Measurements from ENCODE around the gene CDR2.

The CDR2 gene

DNA sequence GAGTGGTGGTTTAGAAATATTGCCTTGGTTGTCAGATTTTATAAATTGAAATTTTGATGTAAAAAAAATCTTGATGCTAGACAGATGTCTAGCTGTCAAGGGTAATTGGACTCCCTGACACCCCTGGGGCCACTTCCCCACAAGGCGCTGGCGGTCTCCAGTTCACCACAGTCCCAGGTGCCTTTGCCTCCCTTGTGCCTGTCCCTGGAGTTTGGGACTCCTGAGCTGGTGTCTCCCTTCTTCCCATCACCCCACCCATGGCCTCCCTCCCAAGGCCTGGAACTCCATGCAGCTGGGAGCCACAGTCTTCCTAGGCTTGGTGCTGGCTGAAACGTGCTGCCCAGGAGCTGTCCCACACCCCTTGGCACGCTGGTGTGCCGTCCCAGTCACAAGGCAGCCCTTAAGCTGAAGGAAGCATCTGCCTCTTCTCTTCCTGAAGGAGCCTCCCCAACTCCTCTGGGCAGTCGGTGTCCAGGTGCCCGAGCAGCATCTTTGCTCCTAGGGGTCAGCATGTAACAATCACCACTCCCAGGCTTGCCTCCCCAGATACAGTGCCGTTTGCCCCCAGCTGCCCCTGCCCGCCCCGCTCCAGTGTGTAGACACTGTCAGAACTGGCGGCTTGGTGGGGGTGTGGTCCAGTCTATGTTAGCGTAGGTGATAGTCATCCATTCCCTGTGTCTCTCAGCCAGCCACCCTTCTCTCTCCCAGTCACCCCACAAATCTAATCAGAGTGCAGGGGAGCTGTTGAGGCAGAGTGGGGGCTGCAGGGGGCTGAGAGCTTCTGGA, 51.1 kb downstream of the CDR2 start:
- no peak for DNase-seq

DNA sequence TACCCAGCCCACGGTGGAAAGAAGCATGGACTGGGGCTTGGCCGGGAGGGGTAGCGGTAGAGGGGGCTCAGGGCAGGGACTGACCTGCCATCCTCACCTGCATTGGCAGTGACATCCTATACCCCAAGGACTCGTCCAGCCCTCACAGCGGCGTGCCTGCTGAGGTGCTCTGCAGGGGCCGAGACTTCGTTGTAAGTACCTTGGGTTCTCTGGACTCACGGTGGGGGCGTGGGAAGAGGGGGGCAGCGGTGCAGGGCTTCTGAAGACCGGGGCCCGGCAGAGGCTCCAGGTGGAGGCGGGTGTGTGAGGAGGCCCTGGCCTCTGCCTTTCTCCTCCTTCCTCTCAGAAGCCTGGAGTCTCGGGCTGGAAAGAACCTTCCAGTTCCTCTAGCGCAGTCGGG, 51.7 kb downstream of the CDR2 start:
- DNase-seq: no peak

DNA sequence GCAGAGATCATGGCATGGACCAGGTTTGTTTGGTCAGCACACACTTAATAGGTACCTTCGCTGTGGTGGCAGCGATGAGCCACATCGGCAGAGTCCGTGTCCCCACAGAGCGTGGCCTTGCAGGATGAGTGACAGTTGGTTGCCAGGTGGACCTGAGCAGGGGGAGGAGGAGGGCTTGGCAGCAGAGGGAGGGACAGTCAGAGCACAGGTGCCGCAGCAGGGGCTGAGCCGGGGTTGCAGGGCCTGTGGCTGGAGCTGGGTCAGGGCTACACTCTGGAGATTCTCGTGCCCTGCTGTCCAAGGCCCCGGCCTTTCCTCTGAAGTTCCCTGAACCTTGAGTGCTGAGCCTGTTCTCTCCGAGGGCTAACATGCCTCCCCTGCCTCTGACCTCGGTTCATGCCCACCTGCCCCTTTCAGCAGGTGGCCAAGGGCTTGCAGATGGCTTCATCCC, 52.4 kb downstream of the CDR2 start:
- no peak for DNase-seq

DNA sequence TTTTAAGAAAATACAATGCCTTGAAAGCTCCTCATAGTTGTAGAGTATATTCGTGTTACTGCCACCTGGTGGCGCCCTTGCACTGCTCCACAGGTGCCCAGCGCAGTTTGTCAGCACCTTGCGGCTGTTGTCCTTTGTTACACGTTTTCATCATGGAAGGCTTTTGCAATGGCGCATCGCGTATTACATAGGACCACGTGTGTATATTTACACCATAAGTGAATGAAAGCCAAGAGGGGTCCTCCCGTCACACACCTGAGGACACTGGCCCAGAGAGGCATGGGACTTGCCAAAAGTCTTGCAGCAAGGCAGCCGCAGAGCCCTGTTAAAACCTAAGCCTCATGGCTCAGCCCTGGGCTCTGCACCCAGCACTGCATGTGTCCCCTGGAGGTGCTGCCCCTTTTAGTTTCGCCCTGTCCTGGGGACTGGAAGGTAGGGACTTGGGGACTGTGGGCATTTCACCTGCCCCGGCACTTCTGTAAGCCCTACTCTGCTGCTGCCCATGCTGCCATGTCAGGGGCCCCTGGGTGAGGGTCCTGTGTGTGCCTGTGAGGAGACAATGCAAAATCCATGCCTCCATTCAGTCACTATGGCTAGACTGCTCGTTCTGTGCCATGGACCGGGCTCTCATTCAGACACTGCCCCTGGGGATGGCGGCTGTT, 52.9 kb downstream of the CDR2 start:
- DNase-seq: no peak

DNA sequence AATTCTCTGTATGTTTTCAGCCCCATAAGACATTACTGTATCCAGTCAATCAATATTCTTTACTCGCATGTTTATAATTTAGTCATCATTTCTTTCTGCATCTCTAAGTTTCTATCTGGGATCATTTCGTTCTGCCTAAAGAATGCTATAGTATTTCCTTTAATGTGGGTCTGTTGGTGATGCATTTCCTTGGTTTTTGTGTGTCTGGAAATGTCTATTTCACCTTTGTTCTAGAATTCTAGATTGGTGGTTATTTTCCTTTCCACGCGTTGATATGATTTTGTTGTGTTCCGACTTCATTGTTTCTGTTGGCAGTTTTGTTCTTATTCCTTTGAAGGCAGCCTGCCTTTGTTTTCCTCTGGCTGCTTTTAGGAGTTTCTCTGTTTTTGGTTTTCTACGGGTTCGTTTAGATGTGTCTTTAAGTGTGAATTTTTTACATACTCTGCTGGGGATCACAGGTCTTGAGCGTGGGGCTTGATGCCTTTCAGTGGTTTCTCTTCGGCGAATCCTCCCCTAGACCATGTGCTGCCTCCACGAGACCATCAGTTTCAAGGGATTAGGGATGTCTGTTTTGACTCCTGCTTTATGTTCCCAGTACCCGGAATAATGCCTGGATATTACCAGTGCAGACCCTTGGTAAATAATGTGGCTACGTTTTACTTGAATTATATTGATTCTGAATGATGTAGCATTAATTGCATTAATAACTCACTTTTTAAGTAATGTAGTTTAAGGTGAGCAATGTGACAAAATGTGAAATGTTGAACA, 53.7 kb downstream of the CDR2 start:
- no peak for DNase-seq

DNA sequence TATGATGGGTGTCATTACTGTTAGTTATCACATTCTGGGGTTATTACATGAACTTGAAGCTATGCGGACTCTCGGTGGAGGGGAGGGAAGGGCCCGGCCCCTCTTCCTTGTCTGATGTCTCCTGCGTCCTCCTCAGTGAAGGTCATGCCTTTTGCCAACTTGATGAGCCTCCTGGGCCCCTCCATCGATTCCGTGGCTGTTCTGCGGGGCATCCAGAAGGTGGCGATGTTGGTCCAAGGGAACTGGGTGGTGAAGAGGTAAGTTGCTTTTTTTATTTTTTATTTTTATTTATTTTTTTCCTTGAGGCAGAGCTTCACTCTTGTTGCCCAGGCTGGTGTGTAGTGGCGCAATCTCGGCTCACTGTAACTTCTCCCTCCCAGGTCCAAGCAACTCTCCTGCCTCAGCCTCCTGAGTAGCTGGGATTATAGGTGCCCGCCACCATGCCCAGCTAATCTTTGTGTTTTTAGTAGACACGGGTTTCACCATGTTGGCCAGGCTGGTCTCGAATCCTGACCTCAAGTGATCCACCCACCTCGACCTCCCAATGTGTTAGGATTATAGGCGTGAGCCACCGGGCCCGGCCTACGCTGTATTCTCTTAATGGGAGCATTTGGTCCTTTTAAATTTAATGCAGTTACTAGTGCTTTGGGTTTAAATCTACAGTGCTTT, 55.6 kb downstream of the CDR2 start:
- no peak for DNase-seq

DNA sequence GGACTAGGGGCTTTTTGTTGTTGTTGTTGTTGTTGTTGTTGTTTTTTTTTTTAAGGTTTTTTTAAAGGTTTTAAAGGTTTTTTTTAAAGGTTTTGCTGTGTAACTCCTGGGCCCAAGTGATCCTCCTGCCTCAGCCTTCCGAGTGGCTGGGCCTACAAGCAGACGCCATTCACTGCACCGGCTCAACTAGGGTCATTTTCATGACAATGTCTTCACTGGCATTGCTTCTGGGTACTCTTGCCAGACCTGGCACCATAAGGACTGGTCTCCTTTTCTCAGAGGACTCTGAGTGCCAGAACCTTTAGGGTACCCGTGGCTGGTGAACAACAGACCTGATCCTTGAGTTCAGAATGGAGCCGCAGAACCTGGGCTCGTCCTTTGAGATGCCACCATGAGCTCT, 56.8 kb downstream of the CDR2 start:
- DNase-seq: no peak

DNA sequence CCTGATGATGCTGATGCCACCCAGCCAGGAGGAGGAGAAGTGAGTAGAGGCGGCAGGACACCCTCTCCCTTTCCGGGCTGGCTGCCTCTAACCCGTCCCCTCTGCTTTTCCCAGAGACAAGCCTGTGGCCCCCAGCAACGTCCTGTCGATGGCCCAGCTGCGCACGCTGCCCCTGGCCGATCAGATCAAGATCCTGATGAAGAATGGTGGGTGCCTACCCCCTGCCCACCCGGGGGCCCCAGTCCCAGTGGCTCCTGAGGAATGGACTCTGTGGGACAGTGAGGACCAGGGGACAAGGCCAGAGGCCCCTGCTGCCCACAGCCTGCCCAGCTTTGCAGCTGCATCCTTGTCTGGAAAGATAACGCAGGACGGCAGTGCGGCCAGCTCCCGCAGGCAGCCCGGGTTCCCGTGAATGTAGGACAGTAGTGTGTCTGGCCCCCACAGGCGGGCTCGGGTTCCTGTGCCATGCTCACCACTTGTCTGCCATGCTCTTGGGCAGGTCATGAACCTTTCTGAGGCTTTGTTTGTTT, 57.4 kb downstream of the CDR2 start:
- DNase-seq: no peak

DNA sequence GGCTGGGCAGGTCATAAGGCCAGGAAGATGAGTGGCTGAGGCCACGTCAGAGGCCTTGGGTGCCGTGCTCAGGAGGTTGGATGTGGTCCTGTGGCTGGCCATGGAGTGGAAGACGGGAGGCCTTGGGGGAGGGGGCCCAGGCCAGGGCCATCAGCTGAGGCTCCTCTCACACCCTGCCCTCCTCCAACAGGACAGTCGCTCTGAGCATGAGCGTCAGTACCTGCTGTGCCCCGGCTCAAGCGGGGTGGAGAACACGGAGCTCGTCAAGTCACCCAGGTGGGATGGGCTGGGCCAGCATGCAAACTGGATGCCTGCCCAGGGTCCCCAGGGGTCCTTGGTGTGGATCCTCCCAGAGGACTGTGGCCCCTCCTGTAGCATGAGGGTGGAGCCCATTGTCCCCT, 58.0 kb downstream of the CDR2 start:
- no peak for DNase-seq

DNA sequence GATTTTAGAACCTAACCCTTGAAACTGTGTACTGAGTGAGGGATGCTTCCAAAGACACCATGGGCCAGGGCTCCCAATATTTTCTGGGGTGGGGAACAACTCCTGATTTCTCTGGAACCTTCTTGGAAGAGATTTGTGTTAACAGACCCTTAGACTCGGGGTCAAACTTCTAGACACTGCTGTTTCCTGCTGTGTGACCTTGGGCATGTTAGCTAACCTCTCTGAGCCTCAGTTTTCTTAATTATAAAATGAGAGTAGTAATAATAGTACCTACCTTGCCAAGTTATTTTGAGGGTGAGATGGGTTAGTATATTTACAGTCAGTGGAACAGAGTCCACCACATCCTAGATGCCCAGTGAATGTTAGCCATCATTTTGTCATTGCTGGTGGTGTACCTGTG, 58.4 kb downstream of the CDR2 start:
- no peak for DNase-seq

DNA sequence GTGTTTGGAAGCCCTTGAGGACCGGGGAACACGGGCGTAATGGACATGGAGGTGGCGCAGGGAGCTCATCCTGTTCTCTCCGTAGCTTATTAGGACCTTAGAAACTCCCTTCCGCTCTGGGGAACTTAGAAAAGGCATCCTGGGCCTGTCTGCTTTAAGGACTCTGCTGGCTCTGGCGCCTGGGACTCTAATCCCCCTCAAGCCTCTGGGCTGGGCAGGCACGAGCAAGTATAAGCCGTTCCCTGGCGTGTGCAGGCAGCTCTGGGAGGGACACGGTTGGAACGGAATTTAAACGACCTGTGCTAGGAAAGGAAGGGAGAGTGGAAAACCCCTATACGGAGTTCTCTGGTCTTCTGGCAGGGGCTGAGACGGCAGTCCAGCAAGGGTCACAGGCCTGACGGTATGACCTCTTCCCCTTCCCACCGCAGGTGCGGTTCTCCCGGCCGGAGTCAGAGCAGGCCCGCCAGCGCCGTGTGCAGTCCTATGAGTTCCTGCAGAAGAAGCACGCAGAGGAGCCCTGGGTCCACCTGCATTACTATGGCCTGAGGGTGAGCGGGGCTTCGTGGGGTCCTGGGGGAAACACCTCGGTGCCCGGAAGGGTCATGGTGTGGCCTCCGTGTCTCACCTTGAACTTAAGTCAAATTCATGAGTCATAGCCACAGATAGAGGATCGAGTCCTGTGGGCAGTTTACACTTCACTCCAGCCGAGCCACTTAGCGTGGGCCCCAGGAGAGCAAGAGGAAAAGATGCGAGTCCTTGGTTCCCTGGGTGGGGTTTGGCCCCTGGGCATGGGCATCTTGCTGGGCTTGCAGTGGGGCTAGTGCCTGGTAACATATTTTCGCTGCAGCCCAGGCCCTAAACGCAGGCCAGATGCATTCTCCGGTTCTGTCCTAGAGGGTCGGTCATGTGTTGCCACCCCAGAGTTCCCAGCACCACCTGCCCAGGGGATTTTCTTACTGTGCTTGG, 59.5 kb downstream of the CDR2 start:
- DNase-seq: no peak

DNA sequence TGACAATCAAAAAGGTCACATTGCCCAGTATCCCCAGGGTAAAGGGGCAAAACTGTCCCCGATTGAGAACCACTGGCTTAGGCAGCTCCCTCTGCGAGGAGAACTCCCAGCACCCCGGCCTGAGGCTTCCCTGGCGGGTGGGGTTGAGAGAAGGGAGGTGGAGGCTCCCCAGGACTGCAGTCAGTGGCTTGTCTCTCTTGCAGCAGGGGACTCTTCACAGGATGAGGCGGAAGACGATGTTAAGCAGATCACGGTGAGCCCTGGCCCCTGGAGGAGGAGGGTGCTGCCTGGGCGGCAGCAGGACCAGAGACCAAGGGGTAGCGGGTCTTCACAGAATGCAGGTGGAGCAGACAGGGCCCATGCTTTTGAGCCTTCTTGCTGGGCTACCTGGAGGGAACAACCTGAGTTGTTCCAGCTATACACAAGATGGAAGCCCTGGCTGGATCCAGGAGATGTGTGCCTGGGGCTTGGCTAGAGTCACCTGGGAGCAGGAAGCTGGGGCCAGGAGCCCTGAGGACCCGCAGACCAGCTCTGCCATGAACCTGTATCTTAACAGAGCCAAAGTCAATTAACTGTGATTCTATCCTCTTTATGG, 60.4 kb downstream of the CDR2 start:
- DNase-seq: no peak

DNA sequence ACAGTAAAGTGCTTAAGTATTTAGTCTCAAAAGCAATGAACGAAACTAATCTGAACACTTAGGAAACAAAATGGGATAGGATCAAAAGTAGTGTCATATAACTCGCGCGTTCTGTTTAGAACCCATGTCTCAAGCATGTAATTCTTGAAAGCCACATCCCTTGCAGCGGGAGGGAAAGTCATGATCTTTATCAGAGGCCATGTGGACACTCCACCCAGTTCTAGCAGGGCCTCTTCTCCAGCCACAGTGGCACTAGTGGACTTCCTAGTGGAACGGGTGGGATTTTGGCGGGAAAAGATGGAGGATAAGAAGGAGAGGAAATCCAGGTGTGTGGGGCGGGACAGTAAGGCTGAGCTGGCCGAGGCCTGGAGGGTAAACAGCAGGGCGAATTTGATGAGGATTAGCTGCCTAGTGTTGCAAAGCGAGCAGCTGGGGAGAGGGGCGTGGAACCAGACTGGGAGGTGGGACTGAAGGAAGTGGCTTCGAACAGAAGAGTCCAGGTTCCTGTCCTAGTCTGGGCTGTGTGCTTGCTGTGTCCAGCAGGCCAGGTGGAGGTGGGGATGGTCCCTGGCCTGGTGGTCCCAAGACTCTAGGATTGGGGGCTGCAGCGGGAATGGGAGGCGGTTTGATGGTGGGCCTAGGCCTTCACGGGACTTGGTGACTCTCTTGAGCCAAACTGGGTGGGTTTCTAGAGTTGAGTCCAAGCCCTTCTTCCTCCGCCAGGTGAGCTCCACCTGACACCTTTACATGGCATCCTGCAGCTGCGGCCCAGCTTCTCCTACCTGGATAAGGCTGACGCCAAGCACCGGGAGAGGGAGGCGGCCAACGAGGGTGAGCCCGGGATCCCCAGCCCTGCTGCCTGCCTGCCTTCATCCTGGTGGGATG, 61.3 kb downstream of the CDR2 start:
- no peak for DNase-seq

DNA sequence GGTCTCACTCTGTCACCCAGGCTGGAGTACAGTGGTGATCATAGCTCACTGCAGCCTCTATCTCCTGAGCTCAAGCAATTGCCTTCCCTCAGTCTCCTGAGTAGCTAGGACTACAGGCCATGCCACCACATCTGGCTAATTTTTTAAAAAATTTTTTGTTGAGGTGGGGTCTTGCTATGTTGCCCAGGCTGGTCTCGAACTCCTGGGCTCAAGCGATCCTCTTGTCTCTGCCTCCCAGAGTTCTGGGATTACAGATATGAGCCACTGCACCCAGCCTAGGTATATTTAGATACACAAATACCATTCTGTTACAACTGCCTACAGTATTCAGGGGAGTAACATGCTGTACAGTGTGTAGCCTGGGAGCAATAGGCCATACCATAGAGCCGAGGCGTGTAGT, 62.9 kb downstream of the CDR2 start:
- no peak for DNase-seq

DNA sequence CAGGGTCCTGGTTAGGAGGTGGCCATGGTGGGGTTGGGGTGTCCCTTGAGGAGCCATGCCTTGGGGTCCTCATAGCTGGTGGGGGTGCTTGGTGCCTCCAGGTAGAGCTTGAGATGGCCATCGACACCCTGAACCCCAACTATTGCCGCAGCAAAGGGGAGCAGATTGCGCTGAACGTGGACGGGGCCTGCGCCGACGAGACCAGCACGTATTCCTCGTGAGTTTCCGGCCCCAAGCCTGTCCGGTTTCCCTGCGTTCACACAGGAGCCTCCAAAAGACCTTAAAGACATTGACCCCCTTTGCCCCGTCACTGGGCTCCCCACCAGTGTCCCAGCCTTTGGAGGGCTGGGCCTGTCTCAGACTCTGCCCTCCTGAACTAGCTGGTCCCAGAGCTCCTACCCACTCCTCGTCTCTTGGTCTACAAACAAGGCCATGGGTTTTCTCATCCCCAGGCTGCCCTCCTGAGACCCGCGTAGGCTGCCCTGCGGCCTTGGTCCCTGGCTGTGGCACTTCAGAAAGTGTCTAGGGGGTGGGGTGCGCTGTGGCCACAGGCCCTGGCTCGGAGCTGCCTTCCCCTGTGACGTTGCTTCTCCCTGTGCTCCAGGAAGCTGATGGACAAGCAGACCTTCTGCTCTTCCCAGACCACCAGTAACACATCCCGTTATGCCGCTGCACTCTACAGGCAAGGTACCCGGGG, 65.4 kb downstream of the CDR2 start:
- DNase-seq: no peak

DNA sequence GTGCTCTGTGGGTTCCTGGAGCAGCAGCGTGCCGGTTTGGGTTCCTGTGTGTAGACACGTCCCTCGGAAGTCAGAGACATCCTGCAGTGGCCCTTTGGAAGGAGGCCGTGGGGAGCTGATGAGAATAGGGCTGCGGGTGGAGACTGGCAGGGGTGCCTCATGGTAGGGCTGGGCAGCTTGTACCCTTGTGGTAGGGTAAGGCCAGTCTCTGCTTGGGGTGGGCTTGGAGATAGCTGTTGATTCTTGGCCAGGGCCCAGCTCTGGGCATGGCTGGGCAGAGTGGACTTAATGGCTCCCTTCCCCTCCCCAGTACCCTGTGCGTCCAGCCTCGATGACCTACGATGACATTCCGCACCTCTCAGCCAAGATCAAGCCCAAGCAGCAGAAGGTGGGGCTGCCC, 66.6 kb downstream of the CDR2 start:
- no peak for DNase-seq

DNA sequence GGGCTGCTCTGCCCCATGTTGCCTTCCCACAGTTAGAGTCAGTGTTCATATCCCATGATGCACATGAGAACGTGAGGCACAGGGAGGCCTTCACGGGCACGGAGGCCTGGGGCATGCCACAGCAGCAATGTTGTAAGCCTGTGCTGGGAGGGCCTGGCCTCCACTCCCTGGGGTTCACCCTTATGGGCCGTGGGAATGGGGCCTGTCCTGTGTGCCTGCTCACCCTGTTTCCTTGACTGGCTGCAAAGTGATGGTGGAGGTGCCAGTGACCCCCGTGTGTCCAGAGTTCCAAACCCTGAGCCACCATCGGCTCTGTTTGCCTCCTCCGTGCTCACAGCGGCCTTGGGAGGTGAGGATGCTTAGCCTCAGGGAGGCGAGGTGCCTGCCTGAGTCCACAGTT, 67.6 kb downstream of the CDR2 start:
- no peak for DNase-seq

DNA sequence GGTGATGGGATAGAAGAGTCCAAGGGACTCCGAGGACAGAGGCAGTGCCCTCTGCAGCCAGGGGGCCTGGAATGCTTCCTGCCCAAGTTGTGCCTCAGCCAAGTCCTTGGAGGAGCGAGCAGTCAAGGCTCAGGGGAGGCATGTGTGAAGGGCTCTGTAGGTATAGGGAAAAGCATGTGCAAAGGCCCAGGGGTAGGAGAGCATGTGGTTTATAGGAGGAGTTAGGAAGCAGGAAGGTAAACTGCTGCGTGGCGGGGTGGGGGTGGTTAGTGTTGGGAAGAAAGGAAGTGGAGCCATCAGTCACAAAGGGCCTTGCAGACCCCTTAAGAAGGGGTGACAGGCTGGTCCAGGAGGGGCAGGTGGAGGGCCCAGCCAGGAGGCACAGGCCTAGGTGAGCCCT, 70.0 kb downstream of the CDR2 start:
- no peak for DNase-seq

DNA sequence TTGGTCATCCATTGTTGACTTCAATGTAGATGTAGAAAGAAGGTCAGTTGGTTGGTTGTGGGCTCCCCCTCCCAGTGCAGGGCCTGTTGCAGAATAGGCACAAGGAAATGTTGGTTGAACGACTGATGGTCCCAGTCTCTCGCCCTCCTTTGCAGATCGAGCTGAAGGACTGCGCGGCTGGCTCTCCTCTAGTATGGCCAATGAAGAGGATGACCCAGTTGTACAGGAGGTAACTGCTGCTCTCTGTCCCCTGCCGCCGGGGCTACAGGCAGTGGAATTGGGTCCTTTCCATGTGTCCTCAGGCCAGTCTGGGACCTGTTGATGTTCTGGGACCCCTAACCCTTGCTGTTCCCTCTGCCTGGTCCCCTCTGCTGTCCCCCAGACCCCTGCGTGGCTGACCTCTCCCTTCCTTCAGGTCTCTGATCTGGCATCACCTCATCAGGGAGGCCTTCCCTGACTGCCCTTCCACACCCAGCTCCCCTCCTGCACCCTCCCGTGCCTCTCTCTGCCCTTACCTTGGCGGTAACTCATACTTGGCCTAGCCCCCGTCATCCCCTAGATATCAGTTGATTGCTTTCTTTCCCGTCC, 71.5 kb downstream of the CDR2 start:
- DNase-seq: no peak

All from GOT3 (cell line).